Measurements from ENCODE around the gene PKD1.
"Not testable (repeated sequence)": the region's sequence is repeated elsewhere in the genome, so short reads cannot be mapped to it uniquely, and the experiment has no call there.

The PKD1 gene

DNA sequence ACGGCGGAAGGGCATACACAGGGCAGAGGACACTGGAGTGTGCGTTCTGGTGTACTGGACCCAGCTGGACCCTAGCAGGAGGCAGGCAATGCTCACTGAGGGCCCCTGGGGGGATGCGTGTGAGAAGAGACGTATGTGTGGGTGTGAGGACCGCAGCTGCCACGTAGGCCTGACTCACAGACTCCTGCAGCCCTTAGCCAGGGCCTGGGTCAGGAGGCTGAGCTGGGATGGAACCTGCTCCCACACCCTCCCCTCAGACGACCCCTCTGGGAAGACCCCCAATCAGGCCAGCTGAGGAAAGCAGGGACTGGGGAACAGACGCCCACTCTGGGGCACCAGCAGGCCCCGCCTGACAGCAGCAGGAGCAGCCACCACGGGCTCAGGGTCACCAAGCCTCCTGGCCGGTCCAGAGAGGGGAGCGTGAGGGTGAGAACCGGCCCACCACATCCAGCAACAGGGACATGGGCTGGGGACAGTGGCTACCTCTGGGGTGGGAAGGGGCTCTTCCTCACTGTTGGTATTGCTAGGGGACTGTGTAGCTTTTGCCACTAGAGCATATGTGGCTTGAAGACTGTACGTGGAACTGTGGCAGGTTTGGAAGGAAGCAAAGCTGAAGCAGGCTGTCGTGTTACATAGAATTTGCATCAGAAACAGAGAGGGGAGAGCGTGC is 28.4 kb downstream of the PKD1 start:
- peak; percentile 69 for DNase-seq (ENCODE audit: low read depth)

DNA sequence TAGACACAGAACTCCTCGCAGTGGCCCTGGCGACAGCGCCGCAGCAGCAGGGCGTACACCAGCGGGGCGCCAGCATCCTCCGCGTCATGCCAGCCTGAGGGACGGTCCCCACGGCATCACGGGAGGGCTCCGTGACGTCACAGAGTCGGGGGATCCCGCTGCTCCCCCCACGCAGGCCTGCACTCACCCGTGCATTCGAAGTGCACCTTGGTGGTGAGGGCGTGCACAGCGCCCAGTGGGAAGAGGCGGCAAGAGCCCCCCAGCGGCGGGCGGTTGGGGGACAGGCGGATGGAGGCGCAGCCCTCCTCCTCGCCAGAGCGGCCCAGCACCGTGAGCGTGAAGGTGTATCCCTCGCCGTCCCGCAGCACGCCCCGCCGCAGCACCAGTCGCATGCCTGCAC is 29.5 kb downstream of the PKD1 start:
- not testable (repeated sequence) for DNase-seq (ENCODE audit: low read depth)

DNA sequence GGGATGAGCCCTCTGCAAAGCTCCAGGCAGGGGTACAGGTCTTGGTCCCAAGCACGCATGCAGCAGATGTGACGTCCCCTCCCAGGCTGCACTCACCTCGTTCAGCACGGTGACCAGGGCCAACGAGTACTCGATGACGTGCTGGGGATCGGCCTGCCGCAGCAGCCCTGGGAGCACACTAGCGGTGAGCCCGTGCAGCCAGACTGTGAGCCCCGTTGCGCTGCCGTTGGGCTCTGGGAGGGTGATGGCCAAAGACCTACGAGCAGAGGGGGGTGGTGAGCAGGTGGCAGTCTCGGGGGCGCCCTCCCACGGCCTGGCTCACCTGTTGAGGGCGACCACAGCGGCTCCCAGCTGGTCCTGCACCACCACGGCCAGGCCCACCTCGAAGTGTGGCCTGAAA is 29.9 kb downstream of the PKD1 start:
- not testable (repeated sequence) for DNase-seq (ENCODE audit: low read depth)

GRCh38 chr16:2105291-2105690 is 30.4 kb downstream of the PKD1 start:
- not testable (repeated sequence) for DNase-seq (ENCODE audit: low read depth)

DNA sequence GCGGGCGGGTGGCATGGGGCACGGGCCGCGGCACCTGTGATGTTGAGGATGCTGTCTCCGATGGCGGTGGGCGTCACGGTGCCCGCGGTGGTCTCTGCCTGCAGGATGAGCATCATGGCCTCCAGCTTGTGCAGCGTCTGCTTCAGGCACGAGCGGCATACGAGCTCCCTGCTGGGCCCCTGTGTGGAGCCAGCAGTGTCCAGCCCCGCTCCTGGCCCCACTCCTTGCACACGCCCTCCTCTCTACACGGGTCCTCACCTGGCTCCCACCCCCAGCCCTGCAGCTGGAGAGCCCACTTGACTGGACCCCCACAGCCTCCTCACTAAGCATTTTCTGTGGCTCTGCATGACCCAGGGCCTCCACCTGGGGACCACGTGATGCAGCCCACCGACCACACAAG is 31.2 kb downstream of the PKD1 start:
- DNase-seq (ENCODE audit: low read depth) = not testable (repeated sequence)

GRCh38 chr16:2102471-2102870 is 33.2 kb downstream of the PKD1 start:
- no peak for DNase-seq (ENCODE audit: low read depth)

- DNase-seq (ENCODE audit: low read depth) = not testable (repeated sequence)
Observed at GRCh38 chr16:2101581-2101980, 34.1 kb downstream of the PKD1 start.

- DNase-seq (ENCODE audit: low read depth) = not testable (repeated sequence)
Observed at GRCh38 chr16:2097689-2098088, 38.0 kb downstream of the PKD1 start.

GRCh38 chr16:2096853-2097595 is 38.7 kb downstream of the PKD1 start:
- no peak for DNase-seq (ENCODE audit: low read depth)

GRCh38 chr16:2095918-2096582 is 39.6 kb downstream of the PKD1 start:
- DNase-seq (ENCODE audit: low read depth) = no peak

- DNase-seq (ENCODE audit: low read depth) = peak; percentile 16
Observed at GRCh38 chr16:2095315-2095853, 40.3 kb downstream of the PKD1 start.

DNA sequence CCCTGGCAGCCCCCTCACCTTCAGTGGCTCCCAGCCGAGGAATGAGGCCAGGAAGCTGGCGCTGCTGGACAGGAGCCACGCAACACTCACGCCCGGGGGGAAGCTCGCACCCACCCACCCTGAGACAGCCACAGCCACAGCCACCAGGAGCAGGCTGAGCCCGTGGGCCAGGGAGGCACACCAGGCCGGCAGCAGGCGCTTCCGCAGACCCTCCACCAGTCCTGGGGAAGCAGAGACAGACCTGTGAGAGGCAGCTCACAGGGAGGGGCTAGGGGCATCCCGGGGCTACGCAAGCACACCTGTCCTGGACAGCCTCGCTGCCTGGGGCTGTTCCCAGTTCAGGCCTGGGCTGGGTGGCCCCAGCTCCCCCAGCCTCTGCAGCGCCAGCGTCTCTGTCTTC is 41.9 kb downstream of the PKD1 start:
- no peak for DNase-seq (ENCODE audit: low read depth)

DNA sequence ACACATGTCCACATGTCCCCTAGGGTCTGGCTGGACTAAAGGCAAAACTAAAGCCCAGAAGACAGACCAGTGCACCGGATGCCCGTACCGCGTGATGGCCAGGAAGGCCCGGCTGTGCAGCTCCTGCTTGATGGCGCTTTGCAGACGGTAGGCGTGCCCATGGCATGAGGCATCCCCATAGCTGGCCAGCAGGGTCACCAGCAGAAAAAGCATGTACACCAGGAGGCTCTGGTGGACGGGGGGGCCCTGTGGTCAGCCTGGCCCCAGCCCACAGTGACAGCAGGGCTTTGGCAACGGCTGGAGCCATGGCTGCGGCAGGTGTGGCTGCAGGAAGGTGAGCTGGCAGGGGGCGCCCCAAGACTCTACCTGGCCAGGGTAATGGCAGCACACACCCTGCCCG is 42.8 kb downstream of the PKD1 start:
- DNase-seq (ENCODE audit: low read depth) = no peak

- no peak for DNase-seq (ENCODE audit: low read depth)
Observed at GRCh38 chr16:2092256-2092620, 43.5 kb downstream of the PKD1 start.

GRCh38 chr16:2091547-2092255 is 44.0 kb downstream of the PKD1 start:
- DNase-seq (ENCODE audit: low read depth) = no peak

GRCh38 chr16:2090777-2091546 is 44.7 kb downstream of the PKD1 start:
- no peak for DNase-seq (ENCODE audit: low read depth)

DNA sequence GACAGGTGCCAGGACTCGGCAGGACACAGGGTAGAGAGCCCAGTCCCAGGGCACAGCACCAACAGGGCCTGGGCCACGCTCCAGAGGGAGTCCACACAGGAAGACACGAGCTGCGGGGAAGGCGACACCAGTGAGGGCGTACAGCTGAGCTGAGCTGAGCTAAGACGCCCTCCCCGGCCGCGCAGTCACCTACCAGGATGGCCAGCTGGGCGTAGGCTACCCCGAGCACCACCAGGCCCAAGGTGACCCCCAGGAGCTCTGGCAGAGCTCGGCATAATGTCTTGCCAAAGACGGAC is 45.3 kb downstream of the PKD1 start:
- DNase-seq (ENCODE audit: low read depth) = no peak

DNA sequence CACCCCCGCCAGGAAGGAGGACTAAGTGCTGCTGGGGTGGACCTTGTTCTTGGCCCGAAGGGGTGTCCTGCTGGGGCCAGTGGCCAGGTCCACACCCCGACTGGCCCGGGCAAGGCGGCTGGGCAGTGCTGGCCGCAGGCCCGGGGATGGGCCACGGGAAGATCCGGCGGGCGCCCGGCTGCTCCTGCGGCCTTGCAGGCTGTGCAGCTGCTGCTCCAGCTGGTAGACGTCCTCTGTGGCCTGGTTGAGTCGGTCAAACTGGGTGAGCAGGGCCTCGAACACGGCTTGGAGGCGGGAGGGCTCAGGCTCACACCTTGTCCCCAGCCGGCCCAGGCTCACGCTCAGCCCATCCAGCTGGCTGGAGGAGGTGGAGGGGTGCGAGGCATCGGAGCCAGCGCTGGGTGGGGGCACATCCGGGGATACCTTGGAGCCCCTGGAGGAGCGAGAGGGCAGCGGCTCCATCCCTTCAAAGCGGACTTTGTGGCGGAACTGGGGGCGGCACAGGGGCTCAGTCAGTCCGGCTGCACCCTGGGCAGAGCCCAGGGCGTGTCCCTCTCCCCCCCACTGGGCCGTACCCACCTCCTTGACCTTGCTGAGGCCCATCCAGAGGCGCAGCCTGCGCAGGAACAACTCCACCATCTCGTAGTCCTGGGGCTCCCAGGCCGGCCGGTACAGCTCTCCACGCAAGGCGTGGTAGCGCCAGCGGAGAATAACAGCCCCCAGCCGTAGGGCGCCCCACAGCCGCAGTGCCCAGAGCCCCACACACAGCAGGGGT is 45.8 kb downstream of the PKD1 start:
- no peak for DNase-seq (ENCODE audit: low read depth)

DNA sequence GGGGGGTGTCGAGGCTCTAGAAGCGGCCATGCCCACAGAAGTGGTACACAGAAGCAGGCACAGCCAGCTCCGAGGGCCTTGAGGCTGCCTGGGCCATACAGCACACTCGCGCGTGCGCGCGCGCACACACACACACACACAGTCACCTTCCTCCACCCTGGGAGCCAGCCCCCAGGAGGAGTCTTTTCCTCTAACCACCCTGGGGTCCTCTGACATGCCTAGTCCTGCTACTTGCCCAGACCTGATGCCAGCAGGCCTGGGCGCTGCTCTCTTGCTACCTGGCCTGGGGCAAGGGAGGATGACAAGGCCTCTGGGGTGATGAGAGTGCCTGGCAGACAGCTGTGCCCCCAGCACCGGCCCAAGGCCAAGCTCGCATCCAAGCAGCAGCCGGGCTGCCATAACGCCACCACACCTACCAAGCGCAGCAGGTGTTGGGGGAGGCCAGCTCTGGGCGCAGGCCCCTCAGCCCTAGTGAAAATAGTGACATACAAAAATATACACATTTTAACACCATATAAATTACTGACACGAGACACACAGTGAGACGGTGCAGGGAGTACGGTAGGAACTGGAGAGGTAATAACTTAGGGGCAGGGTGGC is 46.8 kb downstream of the PKD1 start:
- no peak for DNase-seq (ENCODE audit: low read depth)
